Measurements from ENCODE around the gene TSTD1. TPM values are rescaled to one million over a fixed set of nuclear protein-coding genes. Genes with fewer than 3 reads are reported as not detected.

TSTD1 gene
- total RNA-seq, 1 donor from 2014 or later: 9.5 TPM

DNA sequence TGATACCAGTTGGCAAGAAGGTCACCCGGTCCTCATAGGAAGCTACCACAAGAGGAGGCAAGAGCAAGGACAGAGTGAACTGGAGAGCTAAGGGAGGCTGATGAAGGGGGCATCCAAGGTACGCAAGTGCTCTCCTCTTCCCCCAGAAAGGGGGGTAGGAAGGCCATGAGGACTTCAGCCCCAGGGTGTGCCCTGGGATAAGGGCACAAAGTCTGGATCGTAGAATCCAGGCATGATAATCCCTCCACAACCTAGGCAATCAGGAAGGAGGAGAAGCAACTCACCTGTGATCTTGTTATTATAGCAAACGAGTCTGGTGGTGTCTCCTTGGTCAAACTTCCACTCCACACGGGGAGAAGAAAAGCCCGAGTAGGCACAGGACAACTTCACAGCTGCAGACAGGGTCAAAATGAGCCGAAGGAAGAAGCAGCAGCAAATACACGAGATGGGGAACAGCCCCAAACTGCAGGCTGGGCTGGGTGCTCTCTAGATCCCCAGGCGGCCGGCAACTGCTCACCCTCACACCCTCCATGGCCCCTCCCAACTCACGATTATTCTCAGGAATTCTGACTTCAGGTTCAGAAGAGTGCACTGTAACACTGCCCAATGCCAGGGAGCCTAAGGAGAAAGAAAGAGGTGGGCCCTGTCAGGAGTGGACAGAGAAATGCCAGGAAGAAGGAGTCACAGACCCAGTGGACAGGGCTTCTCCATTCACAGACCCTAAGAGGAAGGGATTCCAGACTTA is 37.9 kb downstream of the TSTD1 start:
- H3K9me3 Mint-ChIP-seq (ENCODE audit: unreplicated experiment): no peaks in the 10 kb centered on the region
- no peak overlapping the region for H3K4me3 Mint-ChIP-seq (ENCODE audit: unreplicated experiment)
- H3K9ac ChIP-seq (ENCODE audit: low read length): no peak overlapping the region
- H3K27me3 Mint-ChIP-seq (ENCODE audit: low read depth, unreplicated experiment): no peaks in the 10 kb centered on the region
- H3K79me2 ChIP-seq (ENCODE audit: insufficient read depth, low read length): no peaks in the 10 kb centered on the region
- no peak overlapping the region for H3K4me2 ChIP-seq (ENCODE audit: low read length)
- no peaks in the 10 kb centered on the region for H3K36me3 ChIP-seq (ENCODE audit: insufficient read depth, low read length)
- H3K4me1 ChIP-seq (ENCODE audit: insufficient read depth, low read length): no peaks in the 10 kb centered on the region
- no peaks in the 10 kb centered on the region for H3K27me3 ChIP-seq (ENCODE audit: insufficient read depth, low read length)
- H3K27ac ChIP-seq (ENCODE audit: low read depth, low read length): no peak overlapping the region
- peaks cover 7% of the 10 kb centered on the region for H3K4me1 Mint-ChIP-seq (ENCODE audit: low read depth, unreplicated experiment)
- FAIRE-seq (no peak), DNase-seq (ENCODE audit: low read depth) (no peak)
- no peaks in the 10 kb centered on the region for H4K20me1 ChIP-seq (ENCODE audit: insufficient read depth, low read length)
- H3K36me3 Mint-ChIP-seq (ENCODE audit: low read depth, unreplicated experiment): peaks cover 10% of the 10 kb centered on the region
- TF ChIP-seq EZH2 (IDR thresholded peaks at IDR 0.05; ENCODE audit: insufficient read depth, low read length): no peak
- TF ChIP-seq, protein P1, sequence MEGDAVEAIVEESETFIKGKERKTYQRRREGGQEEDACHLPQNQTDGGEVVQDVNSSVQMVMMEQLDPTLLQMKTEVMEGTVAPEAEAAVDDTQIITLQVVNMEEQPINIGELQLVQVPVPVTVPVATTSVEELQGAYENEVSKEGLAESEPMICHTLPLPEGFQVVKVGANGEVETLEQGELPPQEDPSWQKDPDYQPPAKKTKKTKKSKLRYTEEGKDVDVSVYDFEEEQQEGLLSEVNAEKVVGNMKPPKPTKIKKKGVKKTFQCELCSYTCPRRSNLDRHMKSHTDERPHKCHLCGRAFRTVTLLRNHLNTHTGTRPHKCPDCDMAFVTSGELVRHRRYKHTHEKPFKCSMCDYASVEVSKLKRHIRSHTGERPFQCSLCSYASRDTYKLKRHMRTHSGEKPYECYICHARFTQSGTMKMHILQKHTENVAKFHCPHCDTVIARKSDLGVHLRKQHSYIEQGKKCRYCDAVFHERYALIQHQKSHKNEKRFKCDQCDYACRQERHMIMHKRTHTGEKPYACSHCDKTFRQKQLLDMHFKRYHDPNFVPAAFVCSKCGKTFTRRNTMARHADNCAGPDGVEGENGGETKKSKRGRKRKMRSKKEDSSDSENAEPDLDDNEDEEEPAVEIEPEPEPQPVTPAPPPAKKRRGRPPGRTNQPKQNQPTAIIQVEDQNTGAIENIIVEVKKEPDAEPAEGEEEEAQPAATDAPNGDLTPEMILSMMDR (IDR thresholded peaks at IDR 0.05; ENCODE audit: insufficient read depth, low read depth, low read length): no peak
- H2AFZ ChIP-seq (ENCODE audit: low read depth, low read length): no peak overlapping the region
- no peak overlapping the region for H3K27ac Mint-ChIP-seq (ENCODE audit: unreplicated experiment)
- H3K9me3 ChIP-seq (ENCODE audit: insufficient read depth, low read depth, low read length): no peaks in the 10 kb centered on the region
- H3K4me3 ChIP-seq (ENCODE audit: insufficient read depth, low read depth, low read length): no peak overlapping the region

GRCh38 chr1:160999376-160999775 is 39.4 kb downstream of the TSTD1 start:
- H3K4me3 Mint-ChIP-seq (ENCODE audit: unreplicated experiment): no peak overlapping the region
- H3K27ac Mint-ChIP-seq (ENCODE audit: unreplicated experiment): no peak overlapping the region

More at GRCh38 chr1:160999376-160999775, 39.4 kb downstream of the TSTD1 start:
- H3K27me3 Mint-ChIP-seq (ENCODE audit: low read depth, unreplicated experiment): no peaks in the 10 kb centered on the region
- H3K79me2 ChIP-seq (ENCODE audit: insufficient read depth, low read length): no peaks in the 10 kb centered on the region
- no peaks in the 10 kb centered on the region for H3K27me3 ChIP-seq (ENCODE audit: insufficient read depth, low read length)
- H2AFZ ChIP-seq (ENCODE audit: low read depth, low read length): no peak overlapping the region
- no peak overlapping the region for H3K9ac ChIP-seq (ENCODE audit: low read length)
- no peaks in the 10 kb centered on the region for H3K36me3 ChIP-seq (ENCODE audit: insufficient read depth, low read length)
- H3K36me3 Mint-ChIP-seq (ENCODE audit: low read depth, unreplicated experiment): peaks cover 12% of the 10 kb centered on the region
- FAIRE-seq (no peak), DNase-seq (ENCODE audit: low read depth) (no peak)
- no peaks in the 10 kb centered on the region for H3K9me3 ChIP-seq (ENCODE audit: insufficient read depth, low read depth, low read length)
- no peaks in the 10 kb centered on the region for H3K4me1 ChIP-seq (ENCODE audit: insufficient read depth, low read length)
- no peaks in the 10 kb centered on the region for H4K20me1 ChIP-seq (ENCODE audit: insufficient read depth, low read length)
- no peak overlapping the region for H3K4me3 ChIP-seq (ENCODE audit: insufficient read depth, low read depth, low read length)
- no peaks in the 10 kb centered on the region for H3K9me3 Mint-ChIP-seq (ENCODE audit: unreplicated experiment)
- peaks cover 13% of the 10 kb centered on the region for H3K4me1 Mint-ChIP-seq (ENCODE audit: low read depth, unreplicated experiment)
- no peak overlapping the region for H3K4me2 ChIP-seq (ENCODE audit: low read length)
- H3K27ac ChIP-seq (ENCODE audit: low read depth, low read length): no peak overlapping the region
- TF ChIP-seq EZH2 (IDR thresholded peaks at IDR 0.05; ENCODE audit: insufficient read depth, low read length): no peak
- TF ChIP-seq, protein P1 (IDR thresholded peaks at IDR 0.05; ENCODE audit: insufficient read depth, low read depth, low read length): no peak
